Stomach (tissue), 9 donors: ENCODE measurements around the gene PTPRD. TPM values are rescaled to one million over a fixed set of nuclear protein-coding genes. Genes with fewer than 3 reads are reported as not detected.

ENCODE experiments used
- DNase-seq, 2 donors: peaks; one replicate each; pipeline versions ENCODE4 v3.0.0 to v3.0.0-alpha.2; 2013 to 2019
- H3K27ac ChIP-seq, 5 donors: fragments of 200-600 bp in 4 of 5; sonication (generic) in 4 of 5; one replicate each; pipeline ENCODE4 v1.5.1; 2013 to 2019; ENCODE audit warnings: mild to moderate bottlenecking in 1 of 5, moderate library complexity in 1 of 5
- H3K27me3 ChIP-seq, 3 donors: fragments of 200-600 bp; sonication (generic); one replicate each; pipeline ENCODE4 v1.5.1; 2017 to 2019; ENCODE audit warnings: mixed run types in 1 of 3
- H3K36me3 ChIP-seq, 4 donors: fragments of 200-600 bp; sonication (generic); 1 replicate in 3 of 4; 2 replicates in 1 of 4; pipeline ENCODE4 v1.5.1; 2016 to 2019
- H3K4me1 ChIP-seq, 4 donors: fragments of 200-600 bp; sonication (generic); one replicate each; pipeline ENCODE4 v1.5.1; 2016 to 2019
- H3K4me3 ChIP-seq, 4 donors: fragments of 200-600 bp; sonication (generic) in 3 of 4; one replicate each; pipeline ENCODE4 v1.5.1; 2016 to 2019; ENCODE audit warnings: mild to moderate bottlenecking in 1 of 4
- H3K9me3 ChIP-seq, 4 donors: fragments of 200-600 bp; sonication (generic); one replicate each; pipeline ENCODE4 v1.5.1; 2016 to 2019
- EP300 ChIP-seq: sonication (generic); formaldehyde crosslinking; IDR thresholded peaks from one replicate; pipeline ENCODE4 v1.6.1; 2017; ENCODE audit warnings: antibody characterized with exemption
- POLR2A ChIP-seq, 4 donors: fragments of 450-650 bp; IDR thresholded peaks; one replicate each; pipeline ENCODE4 v1.6.1; 2016; ENCODE audit warnings: antibody characterized with exemption in 4 of 4, control low read depth in 2 of 4, mild to moderate bottlenecking in 1 of 4, moderate library complexity in 1 of 4
- POLR2AphosphoS5 ChIP-seq, 3 donors: sonication (generic); formaldehyde crosslinking; IDR thresholded peaks; one replicate each; pipeline ENCODE4 v1.6.1; 2016; ENCODE audit warnings: antibody characterized with exemption in 3 of 3
- WGBS, 5 donors: extraction: QIAGEN DNeasy Blood & Tissue Kit in 3 of 5; methylation state at CpG; one replicate each; pipeline versions ENCODE4 v1.1.5 to v1.1.7; 2013 to 2018; 5-methylcytosine and 5-hydroxymethylcytosine counted together
- intact Hi-C: fragments of 100-400 bp; cut with DNase I; formaldehyde crosslinking; loops from one replicate; pipeline ENCODE4 v1.15.1; 2023; ENCODE audit warnings: low total_unique reads
- polyA plus RNA-seq, 3 donors: library from polyadenylated mRNA; stranded (reverse); fragments of 200-250 nt; gene quantifications; one replicate each; pipeline ENCODE4 v1.2.3, GENCODE V29; 2013
- total RNA-seq, 5 donors: library from RNA; depleted of rRNA; stranded (reverse); fragments of >200 nt; gene quantifications; one replicate each; pipeline versions ENCODE4 v1.1.0 to v1.2.3, GENCODE V29; 2014 to 2016
- TF ChIP-seq, protein P1 (sequence below), 7 experiments: fragments of 450-650 bp in 4 of 7; fragments of 200-600 bp in 3 of 7; sonication (generic) in 3 of 7; IDR thresholded peaks; one replicate each; pipeline ENCODE4 v1.5.1; 2016 to 2019; ENCODE audit warnings: antibody characterized with exemption in 7 of 7, control low read depth in 2 of 7, mild to moderate bottlenecking in 1 of 7
- donor health status: healthy with polysubstance abuse.
- donor health status: Bipolar disorder and iron deficiency.
- donor health status: healthy.

Gene PTPRD
- total and polyA plus RNA-seq, 8 donors = 0.12 to 53.1 (median 1.2) TPM

DNA sequence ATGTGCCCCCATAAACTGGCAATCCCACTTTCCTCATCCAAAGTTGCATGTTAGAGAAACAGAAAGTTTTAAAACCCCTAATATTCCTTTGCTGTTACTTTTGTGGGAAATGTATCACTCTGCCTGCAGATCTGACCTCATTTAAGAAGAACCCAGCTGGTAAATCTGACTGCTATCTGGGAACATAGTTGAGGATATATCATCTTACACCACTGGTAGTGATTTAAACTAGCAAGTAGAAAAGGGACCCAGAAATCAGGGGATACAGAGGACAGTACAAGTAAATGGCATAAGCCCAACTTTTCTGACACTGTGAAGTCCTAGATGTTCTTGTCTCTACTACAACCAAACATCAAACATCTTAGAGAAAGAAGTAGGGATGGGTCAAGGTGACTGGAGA is 1752.7 kb downstream of the PTPRD start:
- Histone ChIP-seq H3K4me1 (peaks cover 0 to 33% (median 21%) of the 10 kb centered on the region in 4 donors), H3K27ac (no peak overlapping the region), H3K4me3 (no peak overlapping the region), H3K9me3 (no peaks in the 10 kb centered on the region), H3K36me3 (no peaks in the 10 kb centered on the region), H3K27me3 (peaks cover 0 to 41% (median 40%) of the 10 kb centered on the region in 3 donors)
- DNase-seq = no peak
- intact Hi-C loops = no loop called here
- TF ChIP-seq, protein P1, sequence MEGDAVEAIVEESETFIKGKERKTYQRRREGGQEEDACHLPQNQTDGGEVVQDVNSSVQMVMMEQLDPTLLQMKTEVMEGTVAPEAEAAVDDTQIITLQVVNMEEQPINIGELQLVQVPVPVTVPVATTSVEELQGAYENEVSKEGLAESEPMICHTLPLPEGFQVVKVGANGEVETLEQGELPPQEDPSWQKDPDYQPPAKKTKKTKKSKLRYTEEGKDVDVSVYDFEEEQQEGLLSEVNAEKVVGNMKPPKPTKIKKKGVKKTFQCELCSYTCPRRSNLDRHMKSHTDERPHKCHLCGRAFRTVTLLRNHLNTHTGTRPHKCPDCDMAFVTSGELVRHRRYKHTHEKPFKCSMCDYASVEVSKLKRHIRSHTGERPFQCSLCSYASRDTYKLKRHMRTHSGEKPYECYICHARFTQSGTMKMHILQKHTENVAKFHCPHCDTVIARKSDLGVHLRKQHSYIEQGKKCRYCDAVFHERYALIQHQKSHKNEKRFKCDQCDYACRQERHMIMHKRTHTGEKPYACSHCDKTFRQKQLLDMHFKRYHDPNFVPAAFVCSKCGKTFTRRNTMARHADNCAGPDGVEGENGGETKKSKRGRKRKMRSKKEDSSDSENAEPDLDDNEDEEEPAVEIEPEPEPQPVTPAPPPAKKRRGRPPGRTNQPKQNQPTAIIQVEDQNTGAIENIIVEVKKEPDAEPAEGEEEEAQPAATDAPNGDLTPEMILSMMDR (IDR thresholded peaks at IDR 0.05) = no peak

- DNase-seq = no peak
- Histone ChIP-seq H3K27ac (no peak overlapping the region), H3K4me3 (no peak overlapping the region), H3K27me3 (peaks cover 0 to 47% (median 40%) of the 10 kb centered on the region in 3 donors), H3K9me3 (no peaks in the 10 kb centered on the region), H3K4me1 (peaks cover 0 to 33% (median 21%) of the 10 kb centered on the region in 4 donors), H3K36me3 (no peaks in the 10 kb centered on the region)
- TF ChIP-seq, protein P1 (IDR thresholded peaks at IDR 0.05) = no peak
- TF ChIP-seq POLR2A (IDR thresholded peaks at IDR 0.05) (no peak), POLR2AphosphoS5 (IDR thresholded peaks at IDR 0.05) (no peak), EP300 (no peak)
- intact Hi-C loops = no loop called here
- 27 to 47% (median 41%) methylated on average over 3 of the region's 3 CpGs for WGBS, 5 donors
Observed at GRCh38 chr9:8859416-8859815, 1753.4 kb downstream of the PTPRD start.

- peak overlapping the region in 1 of 5 donors; percentile 63 for H3K27ac ChIP-seq
- H3K9me3 ChIP-seq = no peaks in the 10 kb centered on the region
- intact Hi-C loops = no loop called here
- peak in 1 of 2 donors; percentile 64 for DNase-seq
- H3K4me1 ChIP-seq = peaks cover 0 to 33% (median 21%) of the 10 kb centered on the region in 4 donors
- no peaks in the 10 kb centered on the region for H3K36me3 ChIP-seq
- WGBS, 5 donors = 27 to 43% (median 38%) methylated on average over 22 to 27 of the region's 27 CpGs
- H3K27me3 ChIP-seq = peaks cover 0 to 55% (median 40%) of the 10 kb centered on the region in 3 donors
- H3K4me3 ChIP-seq = peak overlapping the region; percentile 57 to 75 (median 64)
- TF ChIP-seq POLR2A (IDR thresholded peaks at IDR 0.05) = no peak
- no peak for TF ChIP-seq POLR2AphosphoS5 (IDR thresholded peaks at IDR 0.05)
- no peak for TF ChIP-seq EP300
- TF ChIP-seq, protein P1 (IDR thresholded peaks at IDR 0.05) = no peak
Observed at GRCh38 chr9:8858596-8859161, 1754.1 kb downstream of the PTPRD start.

DNA sequence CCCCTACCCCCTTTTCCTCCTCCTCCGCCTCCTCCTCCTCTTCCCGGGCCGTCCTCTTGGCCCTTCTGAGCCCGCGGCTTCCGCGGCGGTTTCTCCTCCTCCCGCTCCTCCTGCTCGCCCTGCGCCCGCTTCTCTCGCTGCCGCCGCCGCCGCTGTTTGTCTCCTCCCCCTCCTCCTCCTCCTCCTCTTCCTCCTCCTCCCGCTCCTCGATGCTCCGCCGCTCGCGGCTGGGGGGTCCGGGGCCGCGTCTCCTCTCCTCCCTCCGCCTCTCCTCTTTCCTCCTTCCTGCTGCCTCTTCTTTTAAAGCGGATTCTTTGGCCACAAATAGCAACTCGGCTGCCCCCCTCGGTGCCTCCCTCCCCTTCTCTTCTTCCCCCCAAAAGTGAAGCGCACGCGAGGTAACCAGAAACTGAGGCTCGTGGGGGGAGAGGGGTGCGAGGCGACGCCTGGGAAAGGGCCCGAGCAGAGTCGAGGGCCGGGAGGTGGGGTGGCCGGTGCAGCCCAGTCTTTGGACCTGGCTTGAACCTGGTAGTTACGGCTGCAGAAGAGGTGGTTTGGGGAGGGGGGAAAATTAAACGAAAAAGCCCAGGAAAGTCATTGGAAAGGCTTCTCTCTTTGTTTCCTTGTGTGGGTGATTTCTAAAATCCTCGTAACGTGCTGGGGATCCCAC is 1754.7 kb downstream of the PTPRD start:
- Histone ChIP-seq H3K9me3 (no peaks in the 10 kb centered on the region), H3K4me1 (peaks cover 0 to 33% (median 21%) of the 10 kb centered on the region in 4 donors), H3K36me3 (no peaks in the 10 kb centered on the region), H3K27me3 (peaks cover 0 to 59% (median 40%) of the 10 kb centered on the region in 3 donors), H3K4me3 (peak overlapping the region; percentile 57 to 75 (median 64)), H3K27ac (peak overlapping the region in 2 of 5 donors; percentile 34 to 63)
- 1 to 6% (median 2%) methylated on average over 22 to 45 of the region's 45 CpGs for WGBS, 5 donors
- peak; percentile 29 to 91 for DNase-seq
- TF ChIP-seq, protein P1 (IDR thresholded peaks at IDR 0.05) = no peak
- TF ChIP-seq POLR2AphosphoS5 (IDR thresholded peaks at IDR 0.05) = no peak
- TF ChIP-seq POLR2A (IDR thresholded peaks at IDR 0.05) = no peak
- TF ChIP-seq EP300 = no peak
- intact Hi-C loops = no loop called here
